DMS79 (cell line): Measurements from ENCODE around the gene SRCAP.
A peak's percentile ranks its signal among the peaks of the same experiment; 100 is the strongest.

ENCODE experiments used
- DNase-seq: peaks from one replicate; lab custom pipeline; 2025; lab: John Stamatoyannopoulos, UW

Gene SRCAP

DNA sequence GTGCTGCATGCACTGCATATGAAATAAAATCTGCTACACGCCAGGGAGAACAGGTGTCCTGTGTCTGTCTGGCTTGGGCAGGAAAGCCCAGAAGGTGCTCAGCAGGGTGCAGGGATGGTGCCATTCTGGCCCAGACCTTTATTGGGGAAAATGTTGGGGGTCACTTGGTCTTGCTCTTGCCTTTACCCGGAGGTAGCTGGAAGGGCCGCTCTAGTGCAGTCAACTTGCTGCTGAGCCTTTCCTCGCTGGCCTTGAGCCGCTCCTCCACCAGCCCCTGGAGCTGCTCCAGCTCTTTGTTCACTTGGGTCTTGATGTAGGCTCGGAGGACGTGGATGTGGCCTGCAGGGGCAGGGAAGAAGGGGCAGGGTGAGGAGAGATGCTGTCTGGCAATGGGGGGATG is 58.3 kb downstream of the SRCAP start:
- no peak for DNase-seq

DNA sequence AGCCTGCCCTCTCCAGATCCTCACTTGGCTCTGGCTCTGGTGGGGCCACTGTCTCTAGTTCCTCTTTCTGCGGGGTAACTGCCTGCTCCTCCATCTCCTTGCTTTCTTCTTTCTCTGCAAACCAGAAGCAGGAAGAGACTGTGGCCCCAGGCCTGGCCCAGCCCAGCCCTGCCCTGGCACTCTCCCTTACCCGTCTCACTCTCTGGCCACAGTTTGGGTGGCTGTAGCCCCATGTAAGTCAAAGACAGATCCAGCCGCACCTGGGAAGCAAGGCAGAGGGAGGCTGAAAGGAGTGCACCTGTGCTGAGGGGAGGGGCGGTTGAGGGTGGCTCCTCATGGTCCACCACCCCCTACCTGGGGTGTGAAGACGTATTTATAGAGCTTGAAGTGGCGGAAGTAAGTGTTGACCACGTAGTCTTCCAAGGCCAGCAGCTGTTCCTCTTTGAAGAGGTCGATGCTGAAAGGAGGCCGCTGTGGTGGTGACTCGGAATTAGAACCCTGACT is 60.1 kb downstream of the SRCAP start:
- DNase-seq = no peak

DNA sequence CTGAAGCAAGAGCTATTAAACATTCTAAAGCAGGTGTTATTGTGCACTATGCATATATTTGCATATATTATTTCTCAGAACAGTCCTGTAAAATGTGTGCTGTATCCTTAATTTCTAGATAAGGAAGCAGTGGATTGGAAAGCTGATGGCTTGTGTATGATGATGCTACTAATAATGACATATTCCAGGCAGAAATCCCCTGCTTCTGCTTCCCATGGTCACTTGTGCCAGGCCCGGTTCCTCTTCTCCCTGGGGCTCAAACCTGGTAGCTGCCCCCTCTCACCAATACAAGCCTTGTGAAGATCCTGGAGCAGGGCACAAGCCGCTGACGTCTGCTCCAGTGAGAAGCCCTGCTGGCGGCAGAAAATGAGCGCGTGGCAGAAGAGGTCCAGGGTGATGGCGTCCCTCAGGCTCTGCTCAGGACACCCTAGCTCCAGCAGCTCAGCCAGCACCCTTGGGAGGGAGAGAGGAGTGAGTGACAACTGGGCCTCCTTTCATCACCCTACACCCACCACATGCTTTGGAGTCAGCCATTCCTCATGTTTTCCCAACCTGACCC is 61.1 kb downstream of the SRCAP start:
- DNase-seq = no peak

DNA sequence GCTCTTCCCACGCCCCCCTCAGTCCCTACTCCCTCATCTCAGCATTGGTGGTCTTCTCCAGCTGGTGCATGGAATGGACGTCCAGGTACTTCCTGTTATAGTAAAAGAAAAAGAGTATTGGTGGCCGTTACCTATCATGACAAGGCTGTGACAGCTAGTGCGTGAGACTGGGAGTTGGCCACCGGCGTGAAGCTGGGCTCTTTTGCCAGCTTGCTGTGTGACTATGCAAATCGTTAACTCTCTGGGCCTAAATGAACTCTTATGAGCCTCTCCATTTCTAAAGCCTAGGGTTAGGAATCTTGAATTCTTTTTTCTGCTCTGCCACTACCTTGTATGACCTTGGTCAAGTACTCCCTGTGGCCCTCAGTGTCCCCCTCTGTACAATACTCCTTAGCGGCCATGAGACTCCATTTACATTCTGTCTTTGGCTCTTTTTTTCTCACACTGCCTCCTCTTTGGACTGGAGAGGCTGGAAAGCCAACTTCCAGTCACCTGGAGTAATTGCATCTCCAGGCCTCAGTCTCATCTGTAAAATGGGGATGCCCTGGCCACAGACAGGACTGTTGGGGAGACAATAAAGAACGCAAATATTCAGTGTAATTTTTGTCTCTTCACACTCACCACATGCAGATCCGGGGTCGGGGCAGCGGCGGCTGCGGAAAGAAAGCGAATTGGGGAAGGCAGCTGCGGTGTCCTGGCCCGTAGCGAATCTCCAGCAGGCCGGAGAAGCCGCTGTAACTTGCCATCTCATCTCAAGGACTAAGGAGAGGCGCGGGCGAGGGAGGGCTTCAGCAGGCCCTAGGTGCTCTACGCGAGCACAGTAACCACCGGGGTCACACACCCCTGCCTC is 61.8 kb downstream of the SRCAP start:
- DNase-seq = no peak

DNA sequence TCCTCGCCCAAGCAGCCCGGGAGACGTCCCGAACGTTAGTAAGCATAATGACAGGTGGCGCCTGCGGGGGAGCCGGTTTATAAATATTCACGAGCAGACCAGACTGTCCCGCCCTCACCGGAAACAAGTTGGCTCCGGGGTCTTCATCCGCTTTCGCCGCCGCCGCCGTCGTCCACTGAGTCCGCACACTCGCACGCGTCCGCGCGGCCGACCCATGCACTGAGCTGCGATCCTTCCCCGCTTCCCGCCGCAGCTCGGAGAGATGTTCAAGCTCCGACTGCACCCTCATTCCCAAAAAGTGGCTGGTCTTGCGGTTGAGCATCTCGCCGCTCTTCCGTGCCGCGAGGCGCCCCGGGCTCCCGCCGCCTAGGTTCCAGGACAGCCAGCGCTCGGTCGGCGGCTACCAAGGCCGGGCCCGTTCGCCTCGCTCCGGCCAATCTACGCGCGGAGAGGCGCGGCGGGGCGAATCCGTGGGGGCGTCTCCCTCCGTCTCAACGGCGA is 62.5 kb downstream of the SRCAP start:
- peak; percentile 10 for DNase-seq

DNA sequence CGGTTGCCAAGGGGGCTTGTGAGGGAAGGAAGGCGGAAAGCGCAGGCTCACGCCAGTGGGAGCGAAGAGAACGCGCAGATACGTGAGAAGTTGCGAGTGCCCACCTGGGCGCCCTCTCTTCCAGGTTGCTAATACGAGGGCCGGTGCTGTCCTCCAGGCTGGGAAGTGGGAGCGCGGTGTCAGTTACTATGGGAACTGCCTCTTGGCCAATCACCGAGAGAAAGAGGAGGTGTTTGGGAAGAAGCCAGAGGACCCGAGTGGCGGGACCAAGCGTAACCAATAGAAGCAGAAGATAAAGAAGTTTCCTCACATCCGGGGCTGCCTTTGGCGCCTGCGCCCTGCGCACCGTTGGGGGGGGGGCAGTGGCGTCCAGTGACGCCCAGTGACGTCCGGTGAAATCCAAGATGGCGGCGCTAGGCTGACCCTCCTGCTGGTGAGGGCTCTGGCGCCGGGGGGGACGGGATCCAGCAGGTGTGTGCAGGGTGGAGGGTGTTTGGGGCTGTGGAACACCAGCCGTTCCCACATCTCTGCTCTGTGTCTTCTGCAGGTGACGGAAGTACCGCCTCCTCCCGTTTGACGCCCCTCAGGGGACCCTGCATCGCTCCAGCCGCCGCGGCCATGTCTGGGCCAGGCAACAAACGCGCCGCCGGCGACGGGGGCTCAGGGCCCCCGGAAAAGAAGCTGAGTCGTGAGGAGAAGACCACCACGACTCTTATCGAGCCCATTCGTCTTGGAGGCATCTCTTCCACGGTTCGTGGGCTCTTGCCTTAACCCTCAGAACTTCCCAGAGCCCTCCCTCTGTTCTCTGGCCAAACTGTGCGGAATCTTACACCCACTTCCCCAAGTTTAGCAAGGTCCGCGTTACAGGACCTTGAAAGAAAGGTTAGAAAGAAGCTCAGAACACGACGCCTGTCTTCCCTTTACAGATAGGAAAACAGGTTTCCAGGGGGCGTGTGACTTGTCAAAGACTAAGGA is 63.2 kb downstream of the SRCAP start, which contains the start of the genes CFAP119 and RNF40:
CFAP119 (minus strand) TSS at position 135 of the 975 bp plus-strand sequence. CDS start 314 bp downstream, outside the sequence.
RNF40 (plus strand) TSS at position 395 of the 975 bp plus-strand sequence; CDS start at position 619, 224 bp downstream.
- DNase-seq = peak; percentile 97

DNA sequence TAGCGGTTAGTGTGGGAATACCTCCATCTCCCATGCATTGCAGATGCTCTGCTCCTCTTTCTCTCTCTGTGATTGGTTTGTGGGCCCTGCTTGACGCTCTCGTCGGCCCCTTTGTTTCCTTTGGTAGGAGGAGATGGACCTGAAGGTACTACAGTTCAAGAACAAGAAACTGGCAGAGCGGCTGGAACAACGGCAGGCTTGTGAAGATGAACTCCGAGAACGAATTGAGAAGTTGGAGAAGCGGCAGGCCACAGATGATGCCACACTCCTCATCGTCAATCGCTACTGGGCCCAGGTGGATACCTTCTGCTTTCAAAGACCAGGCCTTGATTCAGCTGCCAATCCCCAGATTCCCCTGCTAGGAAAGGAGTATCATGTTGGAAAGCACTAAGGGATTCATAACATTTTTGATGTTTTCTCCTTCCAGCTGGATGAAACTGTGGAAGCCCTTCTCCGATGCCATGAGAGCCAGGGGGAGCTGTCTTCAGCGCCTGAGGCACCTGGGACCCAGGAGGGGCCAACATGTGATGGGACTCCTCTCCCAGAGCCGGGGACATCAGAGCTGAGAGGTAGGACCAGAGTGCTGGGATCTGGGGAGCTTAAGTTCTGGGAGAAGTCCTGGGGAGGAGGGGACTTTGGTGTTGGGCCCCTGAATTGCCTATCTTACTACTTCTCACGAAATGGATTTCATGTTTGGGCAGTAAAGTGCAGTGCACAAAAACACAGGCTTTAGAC is 64.2 kb downstream of the SRCAP start:
- no peak for DNase-seq

DNA sequence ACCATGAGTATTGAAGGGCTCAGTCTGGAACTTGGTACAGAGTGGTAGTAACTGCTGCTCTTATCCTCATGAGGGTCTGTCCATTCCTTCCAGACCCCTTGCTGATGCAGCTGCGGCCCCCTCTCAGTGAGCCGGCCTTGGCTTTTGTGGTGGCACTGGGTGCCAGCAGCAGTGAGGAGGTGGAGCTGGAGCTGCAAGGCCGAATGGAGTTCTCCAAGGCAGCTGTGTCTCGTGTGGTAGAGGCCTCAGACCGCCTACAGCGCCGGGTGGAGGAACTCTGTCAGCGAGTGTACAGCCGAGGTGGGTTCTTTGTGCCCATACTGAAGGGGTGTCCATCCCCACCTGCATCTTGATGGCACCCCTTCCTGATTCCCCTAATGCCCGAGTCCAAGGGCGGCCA is 65.1 kb downstream of the SRCAP start:
- DNase-seq = no peak

DNA sequence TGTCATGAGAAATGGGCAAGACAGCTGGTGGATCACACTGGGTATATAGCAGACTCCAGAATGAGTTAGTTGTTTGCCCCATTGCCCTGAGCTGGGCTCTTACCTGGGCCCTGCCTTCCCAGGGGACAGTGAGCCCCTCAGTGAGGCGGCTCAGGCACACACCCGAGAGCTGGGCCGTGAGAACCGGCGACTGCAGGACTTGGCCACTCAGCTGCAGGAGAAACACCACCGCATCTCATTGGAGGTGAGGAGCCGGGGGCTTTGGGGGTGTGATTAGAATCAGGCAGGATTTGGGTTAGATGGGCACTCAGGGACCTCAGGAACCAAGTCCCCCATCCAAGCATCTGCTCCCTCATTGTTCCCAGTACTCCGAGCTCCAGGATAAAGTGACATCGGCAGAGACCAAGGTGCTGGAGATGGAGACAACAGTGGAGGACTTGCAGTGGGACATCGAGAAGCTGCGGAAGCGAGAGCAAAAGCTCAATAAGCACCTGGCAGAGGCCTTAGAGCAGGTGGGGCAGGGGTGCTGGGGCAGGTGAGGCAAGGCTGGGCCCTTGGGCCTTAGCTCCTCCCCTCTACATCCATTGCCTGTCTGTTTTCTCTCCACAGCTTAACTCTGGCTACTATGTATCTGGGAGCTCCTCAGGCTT is 66.0 kb downstream of the SRCAP start:
- no peak for DNase-seq

DNA sequence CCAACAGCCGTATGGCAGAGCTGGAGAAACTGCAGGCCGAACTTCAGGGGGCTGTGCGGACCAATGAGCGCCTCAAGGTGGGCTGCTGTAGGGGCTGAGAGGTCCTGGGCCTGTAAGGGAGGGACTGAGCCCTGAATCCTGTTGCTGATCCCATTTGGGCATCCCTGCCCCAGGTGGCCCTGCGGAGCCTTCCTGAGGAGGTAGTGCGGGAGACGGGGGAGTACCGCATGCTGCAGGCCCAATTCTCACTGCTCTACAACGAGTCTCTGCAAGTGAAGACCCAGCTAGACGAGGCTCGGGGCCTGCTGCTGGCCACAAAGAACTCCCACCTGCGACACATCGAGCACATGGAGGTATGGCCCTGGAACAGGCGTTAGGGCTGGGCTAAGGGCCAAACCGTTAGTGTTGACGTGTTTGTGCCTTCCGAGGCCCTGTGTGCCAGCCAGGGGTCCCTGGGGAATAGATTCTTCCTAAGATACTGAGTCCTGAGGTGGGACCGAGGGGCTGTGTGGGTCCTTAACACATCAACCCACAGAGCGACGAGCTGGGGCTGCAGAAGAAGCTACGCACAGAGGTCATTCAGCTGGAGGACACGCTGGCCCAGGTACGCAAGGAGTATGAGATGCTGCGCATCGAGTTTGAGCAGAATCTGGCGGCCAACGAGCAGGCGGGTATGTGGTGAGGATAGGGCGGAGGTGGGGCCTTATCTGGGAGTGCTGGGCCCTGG is 67.4 kb downstream of the SRCAP start:
- no peak for DNase-seq

DNA sequence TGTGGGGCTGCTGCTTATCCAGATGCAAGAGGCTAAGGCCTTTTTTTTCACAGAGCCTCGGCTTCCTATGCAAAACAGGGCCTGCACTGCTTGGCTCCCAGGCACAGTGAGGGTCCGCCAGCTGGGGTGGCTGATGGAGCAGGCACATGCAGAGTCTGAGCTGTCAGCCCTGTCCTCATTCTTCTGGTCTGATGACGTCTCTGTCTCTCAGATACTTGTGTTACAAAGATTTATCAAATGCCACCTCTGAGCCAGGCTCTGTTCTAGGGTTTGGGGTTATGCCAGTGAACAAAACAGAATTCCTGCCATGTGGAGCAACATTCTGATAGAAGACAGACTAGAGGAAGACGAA is 67.9 kb downstream of the SRCAP start:
- DNase-seq = no peak

DNA sequence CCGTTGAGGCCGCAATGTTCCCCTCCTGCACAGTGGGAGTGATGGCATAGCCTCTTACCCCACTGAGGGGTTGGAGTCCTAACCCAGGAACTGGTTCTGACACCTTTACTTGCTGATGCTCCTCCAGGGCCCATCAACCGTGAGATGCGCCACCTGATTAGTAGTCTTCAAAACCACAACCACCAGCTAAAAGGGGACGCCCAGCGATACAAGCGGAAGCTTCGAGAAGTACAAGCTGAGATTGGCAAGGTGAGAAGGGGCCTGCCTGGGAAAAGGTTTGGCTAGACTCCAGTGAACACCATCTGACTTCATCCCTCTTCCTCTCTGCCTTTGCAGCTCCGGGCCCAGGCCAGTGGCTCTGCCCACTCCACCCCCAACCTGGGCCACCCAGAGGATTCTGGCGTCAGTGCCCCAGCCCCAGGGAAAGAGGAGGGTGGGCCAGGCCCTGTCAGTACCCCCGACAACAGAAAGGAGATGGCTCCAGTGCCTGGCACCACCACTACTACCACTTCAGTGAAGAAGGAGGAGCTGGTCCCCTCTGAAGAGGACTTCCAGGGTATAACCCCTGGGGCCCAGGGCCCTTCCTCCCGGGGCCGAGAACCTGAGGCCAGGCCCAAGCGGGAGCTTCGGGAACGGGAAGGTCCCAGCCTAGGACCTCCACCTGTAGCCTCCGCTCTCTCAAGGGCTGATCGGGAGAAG is 68.9 kb downstream of the SRCAP start:
- DNase-seq = no peak

DNA sequence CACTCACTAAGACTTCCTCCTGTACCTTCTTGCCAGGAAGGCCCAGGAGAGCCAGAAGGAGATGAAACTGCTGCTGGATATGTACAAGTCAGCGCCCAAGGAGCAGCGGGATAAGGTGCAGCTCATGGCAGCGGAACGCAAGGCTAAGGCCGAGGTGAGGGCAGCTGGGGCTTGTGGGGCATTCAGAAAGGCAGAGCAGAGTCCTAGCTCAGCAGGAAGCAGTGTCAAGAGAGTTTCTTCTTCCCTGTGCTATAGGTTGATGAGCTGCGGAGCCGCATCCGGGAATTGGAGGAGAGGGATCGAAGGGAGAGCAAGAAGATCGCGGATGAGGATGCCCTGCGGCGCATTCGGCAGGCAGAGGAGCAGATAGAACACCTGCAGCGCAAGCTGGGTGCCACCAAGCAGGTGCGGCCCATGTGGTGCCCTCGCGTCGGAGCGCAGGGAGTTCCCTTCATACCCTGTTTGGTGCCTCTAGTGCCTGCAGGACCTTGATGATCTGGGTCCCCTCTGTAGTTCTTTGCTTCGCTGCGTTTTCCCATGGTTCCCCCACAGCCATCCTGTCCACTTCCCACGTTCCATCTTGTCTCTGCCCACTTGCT is 69.7 kb downstream of the SRCAP start:
- DNase-seq = no peak

DNA sequence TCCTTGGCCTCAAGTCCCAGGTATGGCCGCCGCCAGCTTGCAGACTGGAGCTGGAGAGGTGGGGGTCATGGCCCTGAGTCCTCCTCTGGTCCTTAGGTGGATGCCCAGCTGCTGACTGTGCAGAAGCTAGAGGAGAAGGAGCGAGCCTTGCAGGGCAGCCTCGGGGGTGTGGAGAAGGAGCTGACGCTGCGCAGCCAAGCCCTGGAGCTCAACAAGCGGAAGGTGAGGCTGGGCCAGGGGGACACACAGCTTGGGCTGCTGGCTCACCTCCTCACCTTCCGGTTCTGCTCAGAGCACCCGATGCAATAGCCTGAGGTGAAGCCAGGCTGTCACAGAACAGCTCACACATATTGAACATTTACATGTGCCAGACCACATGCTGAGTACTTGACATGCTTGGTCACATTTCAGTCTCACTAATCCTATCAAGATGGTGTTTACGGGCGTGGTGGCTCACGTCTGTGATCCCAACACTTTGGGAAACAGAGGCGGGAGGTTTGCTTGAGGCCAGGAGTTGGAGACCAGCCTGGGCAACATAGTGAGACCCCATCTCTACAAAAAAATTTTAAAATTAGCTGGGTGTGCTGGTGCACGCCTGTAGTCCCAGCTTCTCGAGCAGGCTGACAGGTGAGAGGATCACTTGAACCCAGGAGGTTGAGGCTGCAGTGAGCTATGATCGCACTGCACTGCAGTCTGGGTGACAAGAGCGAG is 70.6 kb downstream of the SRCAP start:
- no peak for DNase-seq

DNA sequence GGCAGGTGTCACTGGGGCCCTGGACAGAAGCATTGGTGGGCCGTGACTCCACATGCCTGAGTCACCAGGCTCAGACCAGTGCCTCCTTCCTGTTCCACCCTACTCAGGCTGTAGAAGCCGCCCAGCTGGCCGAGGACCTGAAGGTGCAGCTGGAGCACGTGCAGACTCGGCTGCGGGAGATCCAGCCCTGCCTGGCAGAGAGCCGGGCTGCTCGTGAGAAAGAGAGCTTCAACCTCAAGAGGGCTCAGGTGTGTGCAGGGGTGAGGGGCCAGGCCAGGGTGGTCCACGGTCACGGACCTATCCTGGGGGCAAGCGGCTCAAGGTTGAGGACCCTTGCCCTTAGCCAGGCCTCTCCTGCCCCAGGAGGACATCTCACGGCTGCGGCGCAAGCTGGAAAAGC is 72.8 kb downstream of the SRCAP start:
- no peak for DNase-seq

DNA sequence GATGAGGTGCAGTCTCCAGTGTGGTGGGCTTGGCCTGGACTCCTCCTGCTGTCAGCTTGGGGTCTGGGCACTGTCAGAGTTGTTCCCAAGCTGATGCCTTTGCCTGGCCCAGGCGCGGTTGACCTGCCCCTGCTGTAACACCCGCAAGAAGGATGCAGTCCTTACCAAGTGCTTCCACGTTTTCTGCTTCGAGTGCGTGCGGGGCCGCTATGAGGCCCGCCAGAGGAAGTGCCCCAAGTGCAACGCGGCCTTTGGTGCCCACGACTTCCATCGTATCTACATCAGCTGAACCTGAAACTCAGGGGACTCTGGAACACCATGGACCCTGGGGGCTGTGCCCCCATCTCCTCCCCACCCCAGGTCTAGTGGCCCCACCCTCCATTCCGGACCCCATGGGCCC is 74.9 kb downstream of the SRCAP start:
- DNase-seq = no peak

DNA sequence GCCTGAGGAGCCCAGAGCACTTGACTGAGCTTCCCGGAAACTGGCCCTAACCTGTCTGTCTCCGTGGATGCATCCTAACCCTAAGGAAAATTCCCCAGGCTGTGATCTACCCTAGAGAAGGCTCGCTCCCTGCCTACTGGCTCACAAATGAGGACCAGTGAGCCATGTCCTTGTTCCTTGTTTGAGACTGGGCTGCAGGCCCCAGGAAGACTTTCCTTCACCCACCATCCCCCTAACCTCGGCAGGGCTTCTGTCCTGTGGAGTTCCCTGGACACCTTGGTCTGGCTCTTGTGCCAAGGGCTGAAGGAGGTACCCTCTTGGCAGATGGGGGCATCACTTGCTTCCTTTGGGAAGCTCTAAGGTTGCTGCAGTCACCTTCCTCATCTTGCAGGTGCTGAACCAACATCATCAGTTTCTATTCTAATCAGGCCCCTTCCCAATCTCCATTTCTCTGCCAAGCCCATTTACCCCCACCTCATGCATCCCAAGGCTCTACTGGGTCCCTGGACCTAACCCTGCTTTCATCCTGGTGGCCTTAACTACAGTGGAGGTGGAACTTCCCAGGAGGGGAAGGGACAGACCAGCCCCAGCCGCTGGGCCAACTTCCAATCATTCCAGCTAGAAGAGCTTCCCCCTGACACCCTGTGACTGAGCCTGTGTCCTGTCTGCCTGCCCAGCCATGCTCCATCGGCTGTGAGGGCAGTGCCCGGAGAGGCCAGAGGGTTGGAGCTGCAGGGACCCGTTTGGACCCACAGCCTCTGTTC is 75.6 kb downstream of the SRCAP start:
- no peak for DNase-seq

DNA sequence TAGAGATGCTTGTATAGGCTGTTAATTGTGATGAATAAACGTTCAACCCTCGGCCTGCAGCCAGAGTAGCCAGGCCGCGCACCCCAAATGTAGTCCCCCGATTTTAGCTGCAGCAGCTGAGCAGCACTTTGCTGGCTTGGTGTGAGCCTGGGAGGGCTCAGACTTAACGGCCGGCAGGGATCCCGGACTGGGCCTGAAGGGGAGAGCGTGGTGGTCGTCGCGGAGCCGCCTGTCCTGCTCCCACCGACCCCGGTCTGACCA is 76.1 kb downstream of the SRCAP start:
- DNase-seq = no peak
